GM12892 (cell line): ENCODE results near the gene CRACR2A.

Experiments
- DNase-seq: peaks from one replicate; pipeline ENCODE4 v3.0.0; 2011; ENCODE audit not compliant: insufficient read length
- FAIRE-seq: peaks from 2 replicates; lab custom pipeline; 2011; peaks lifted over from hg19 to GRCh38; lab: Jason Lieb, UNC
- POLR2A ChIP-seq: IDR thresholded peaks from 2 replicates; pipeline ENCODE4 v1.6.1; 2011; ENCODE audit warnings: low read depth, low read length, control low read depth
- POLR2AphosphoS5 ChIP-seq: IDR thresholded peaks from 2 replicates; pipeline ENCODE4 v1.6.1; 2011; ENCODE audit warnings: low read depth, low read length, control low read depth
- TAF1 ChIP-seq: IDR thresholded peaks from 2 replicates; pipeline ENCODE4 v1.6.1; 2011; ENCODE audit warnings: low read depth, mild to moderate bottlenecking, control low read depth, low read length, borderline replicate concordance

CRACR2A gene

DNA sequence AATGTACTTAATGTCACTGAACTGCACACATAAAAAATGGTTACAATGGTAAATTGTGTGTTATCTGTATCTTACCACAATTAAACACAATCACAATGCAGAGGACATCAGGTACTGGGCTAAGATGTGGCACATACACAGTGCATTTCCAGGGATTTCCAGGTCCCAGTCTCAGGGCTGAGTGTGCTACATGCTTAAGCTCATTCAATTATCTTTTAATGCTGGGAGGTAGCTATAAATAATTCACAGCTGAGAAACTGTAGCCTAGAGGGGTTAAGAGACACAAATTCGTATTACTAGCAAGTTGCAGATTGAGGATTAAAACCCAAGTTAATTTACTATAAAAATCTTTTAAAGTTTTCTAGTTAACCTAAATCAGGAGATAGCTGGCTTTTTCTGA lies 67.1 kb downstream of the CRACR2A start:
- no peak for FAIRE-seq
- TF ChIP-seq TAF1 = no peak
- TF ChIP-seq POLR2AphosphoS5 = no peak
- TF ChIP-seq POLR2A = no peak
- no peak for DNase-seq

GRCh38 chr12:3684449-3685051 lies 68.4 kb downstream of the CRACR2A start:
- TF ChIP-seq TAF1 (no peak), POLR2AphosphoS5 (no peak), POLR2A (no peak)
- FAIRE-seq (no peak), DNase-seq (no peak)

DNA sequence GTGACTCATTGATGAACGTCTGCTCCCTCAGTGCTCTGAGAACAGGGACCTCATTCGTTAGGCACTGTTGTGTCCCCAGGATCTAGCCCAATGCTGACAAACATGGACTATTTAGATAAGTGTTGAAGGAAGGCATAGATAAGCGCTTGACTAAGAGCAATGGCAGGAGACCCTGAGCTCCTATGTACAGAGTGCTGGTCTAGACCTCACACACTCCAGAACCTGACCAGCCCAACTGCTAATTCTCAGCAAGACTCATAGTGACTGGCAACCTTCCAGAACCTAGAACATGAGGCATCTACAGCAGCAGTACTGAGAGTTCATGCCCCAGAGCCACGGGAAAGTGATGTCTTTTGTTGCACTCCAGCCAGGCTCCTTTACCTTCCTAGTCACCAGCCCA lies 69.2 kb downstream of the CRACR2A start:
- no peak for TF ChIP-seq TAF1
- no peak for TF ChIP-seq POLR2AphosphoS5
- TF ChIP-seq POLR2A = no peak
- FAIRE-seq (no peak), DNase-seq (no peak)

GRCh38 chr12:3681595-3682061 lies 71.3 kb downstream of the CRACR2A start:
- DNase-seq = no peak
- FAIRE-seq = no peak
- TF ChIP-seq POLR2AphosphoS5 = no peak
- TF ChIP-seq POLR2A = no peak
- TF ChIP-seq TAF1 = no peak

- FAIRE-seq (no peak), DNase-seq (no peak)
- TF ChIP-seq TAF1 (no peak), POLR2AphosphoS5 (no peak), POLR2A (no peak)
These were observed 71.9 kb downstream of the CRACR2A start for GRCh38 chr12:3680919-3681594.

- TF ChIP-seq POLR2AphosphoS5 = no peak
- DNase-seq (no peak), FAIRE-seq (no peak)
These were observed 73.1 kb downstream of the CRACR2A start for GRCh38 chr12:3679831-3680230.

GRCh38 chr12:3677609-3678008 lies 75.3 kb downstream of the CRACR2A start:
- no peak for FAIRE-seq
- DNase-seq = no peak
- TF ChIP-seq TAF1 (no peak), POLR2A (no peak), POLR2AphosphoS5 (no peak)

GRCh38 chr12:3673981-3674708 lies 78.8 kb downstream of the CRACR2A start:
- TF ChIP-seq POLR2AphosphoS5 = no peak
- no peak for TF ChIP-seq TAF1
- TF ChIP-seq POLR2A = no peak
- FAIRE-seq (no peak), DNase-seq (no peak)

DNA sequence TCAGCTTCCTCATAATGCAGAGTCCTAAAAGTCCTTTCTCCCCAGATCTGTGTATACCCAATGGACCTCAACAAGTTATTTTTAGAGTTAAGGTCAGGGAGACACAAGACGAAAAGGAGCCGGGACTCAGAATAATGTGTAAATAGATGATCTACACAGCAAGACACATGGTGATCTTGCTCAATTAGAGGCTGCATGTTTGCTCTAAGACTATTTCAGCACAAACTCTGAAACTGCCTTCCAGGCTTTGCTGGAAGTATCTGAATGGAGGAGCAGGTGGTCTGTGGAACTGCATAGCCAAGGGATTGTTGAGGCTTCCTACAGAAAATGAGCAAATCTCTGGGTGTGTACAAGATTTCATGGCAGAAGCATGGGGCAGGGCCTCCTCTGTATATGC lies 80.8 kb downstream of the CRACR2A start:
- FAIRE-seq (no peak), DNase-seq (no peak)
- TF ChIP-seq POLR2A (no peak), TAF1 (no peak), POLR2AphosphoS5 (no peak)

DNA sequence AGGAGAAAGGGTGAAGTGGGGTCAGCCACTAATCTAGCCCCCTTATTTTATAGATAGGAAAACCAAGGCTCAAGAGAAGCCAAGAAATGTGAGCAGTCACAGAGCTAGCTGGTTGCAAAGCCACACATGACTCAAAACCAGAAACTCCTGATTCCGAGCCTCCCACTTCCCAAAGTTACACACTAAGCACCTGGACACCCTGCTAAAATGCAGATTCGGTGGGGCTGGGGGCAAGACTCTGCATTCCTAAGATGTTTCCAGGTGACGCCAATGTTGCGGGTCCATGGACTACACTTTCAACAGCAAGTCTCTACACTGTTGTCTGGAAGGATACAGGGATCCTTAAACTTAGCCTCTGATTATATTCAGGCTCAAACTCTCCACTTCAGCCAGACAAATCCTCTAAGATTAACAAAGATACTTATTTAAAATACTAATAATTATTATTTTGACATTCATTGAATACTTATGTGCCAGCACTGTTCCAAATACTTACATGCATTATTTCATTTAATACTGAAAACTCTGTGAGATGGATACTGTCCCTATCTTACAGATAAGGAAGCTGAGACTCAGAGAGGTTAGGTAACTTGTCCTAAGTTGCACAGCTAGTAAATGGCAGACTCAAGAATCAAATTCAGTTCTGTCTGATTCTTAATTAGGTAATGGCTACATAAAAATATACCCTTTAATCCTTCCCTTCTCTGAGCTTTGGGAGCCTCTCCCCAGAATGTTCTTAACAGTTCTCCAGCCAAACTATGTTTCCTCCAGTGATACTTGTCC lies 81.4 kb downstream of the CRACR2A start:
- DNase-seq (no peak), FAIRE-seq (no peak)
- no peak for TF ChIP-seq POLR2A
- TF ChIP-seq POLR2AphosphoS5 = no peak
- no peak for TF ChIP-seq TAF1

DNA sequence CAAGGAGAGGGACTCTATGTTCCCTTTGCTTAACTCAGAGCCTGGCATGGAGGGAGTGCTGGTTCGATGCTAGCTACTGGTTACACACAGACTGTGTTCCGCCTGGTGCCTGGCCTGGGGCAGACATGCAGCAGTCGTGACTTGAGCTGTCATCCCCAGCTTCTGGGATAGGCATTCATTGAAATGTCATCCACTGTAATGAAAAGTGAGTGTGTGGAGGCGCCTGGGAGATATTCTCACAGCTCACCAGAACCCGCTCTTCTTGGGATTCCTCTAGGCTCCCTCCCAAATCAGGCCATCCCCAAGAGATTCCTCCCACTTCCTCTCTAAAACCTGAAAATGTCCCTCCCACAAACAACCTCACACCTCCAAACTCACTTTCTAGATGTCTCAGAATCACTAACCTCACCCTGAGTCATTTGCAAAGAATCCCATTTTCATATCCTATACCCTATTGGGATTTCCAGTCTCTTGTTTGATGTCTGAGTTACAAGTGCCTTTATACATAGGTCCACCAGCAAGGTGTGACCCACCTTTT lies 82.8 kb downstream of the CRACR2A start:
- no peak for DNase-seq

More for the DNA sequence above, 82.8 kb downstream of the CRACR2A start:
- FAIRE-seq = no peak
- TF ChIP-seq POLR2AphosphoS5 = no peak
